ENCODE results near the gene CHAC1. TPM values are rescaled to one million over a fixed set of nuclear protein-coding genes. Genes with fewer than 3 reads are reported as not detected.

CHAC1 gene
- total and polyA plus RNA-seq, 11 donors, result 0.72 to 6.1 (median 2.4) TPM

DNA sequence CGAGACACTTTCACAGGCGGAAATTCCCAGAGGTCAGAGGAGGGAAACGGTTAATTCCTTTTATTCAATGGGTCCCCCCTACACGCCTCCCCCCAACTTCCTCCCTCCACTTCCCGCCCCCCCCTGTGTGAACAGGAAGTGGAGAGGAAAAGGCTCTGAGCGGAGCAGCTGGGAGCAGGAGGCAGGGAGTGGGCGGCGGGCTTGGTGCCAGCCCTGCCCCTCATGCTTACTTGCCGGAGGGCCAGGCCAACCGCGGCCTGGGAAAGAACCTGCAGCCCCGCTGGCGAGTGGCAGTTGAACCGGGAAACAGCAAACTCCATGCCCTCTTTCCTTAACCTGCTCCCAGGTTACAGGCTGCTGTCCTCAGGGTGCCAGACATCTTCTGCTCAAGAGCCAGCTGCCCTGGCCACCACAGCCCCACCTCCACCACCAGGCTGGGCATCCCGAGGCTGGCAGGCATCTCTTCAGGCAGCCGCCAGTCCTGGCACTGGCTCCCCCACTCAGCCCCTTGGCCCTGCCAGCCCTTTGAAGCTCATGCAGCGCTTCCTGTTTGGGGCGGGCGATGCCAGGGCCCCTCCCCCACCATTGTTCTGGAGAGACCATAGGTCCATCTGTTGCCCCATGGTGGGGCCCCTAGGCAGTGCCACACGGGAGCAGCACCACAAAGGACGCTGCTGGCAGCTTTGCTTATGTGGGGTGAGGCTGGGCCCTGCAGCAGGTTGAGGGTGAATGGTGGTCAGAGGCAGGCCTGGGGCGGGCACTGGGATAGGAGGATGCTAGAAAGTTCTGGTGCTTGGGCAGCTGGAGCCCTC lies 46.1 kb upstream of the CHAC1 start:
- ATAC-seq, result peak; percentile 20 to 54 (median 34)

GRCh38 chr15:40908095-40908494 lies 45.2 kb upstream of the CHAC1 start:
- no peak for ATAC-seq
- TF ChIP-seq, protein P1, sequence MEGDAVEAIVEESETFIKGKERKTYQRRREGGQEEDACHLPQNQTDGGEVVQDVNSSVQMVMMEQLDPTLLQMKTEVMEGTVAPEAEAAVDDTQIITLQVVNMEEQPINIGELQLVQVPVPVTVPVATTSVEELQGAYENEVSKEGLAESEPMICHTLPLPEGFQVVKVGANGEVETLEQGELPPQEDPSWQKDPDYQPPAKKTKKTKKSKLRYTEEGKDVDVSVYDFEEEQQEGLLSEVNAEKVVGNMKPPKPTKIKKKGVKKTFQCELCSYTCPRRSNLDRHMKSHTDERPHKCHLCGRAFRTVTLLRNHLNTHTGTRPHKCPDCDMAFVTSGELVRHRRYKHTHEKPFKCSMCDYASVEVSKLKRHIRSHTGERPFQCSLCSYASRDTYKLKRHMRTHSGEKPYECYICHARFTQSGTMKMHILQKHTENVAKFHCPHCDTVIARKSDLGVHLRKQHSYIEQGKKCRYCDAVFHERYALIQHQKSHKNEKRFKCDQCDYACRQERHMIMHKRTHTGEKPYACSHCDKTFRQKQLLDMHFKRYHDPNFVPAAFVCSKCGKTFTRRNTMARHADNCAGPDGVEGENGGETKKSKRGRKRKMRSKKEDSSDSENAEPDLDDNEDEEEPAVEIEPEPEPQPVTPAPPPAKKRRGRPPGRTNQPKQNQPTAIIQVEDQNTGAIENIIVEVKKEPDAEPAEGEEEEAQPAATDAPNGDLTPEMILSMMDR (IDR thresholded peaks at IDR 0.05), result no peak
- no peak for TF ChIP-seq POLR2A (IDR thresholded peaks at IDR 0.05)

More for the DNA sequence above, 46.1 kb upstream of the CHAC1 start:
- peak; percentile 73 to 88 (median 81) for DNase-seq
- no peak for TF ChIP-seq POLR2A (IDR thresholded peaks at IDR 0.05)
- TF ChIP-seq, protein P1 (IDR thresholded peaks at IDR 0.05), result no peak
- peaks cover 0 to 22% (median 15%) of the 10 kb centered on the region in 9 donors for H3K36me3 ChIP-seq
- H3K4me3 ChIP-seq, result peak overlapping the region; percentile 1 to 66 (median 56)
- H3K9me3 ChIP-seq, result no peaks in the 10 kb centered on the region
- no peaks in the 10 kb centered on the region for H3K27me3 ChIP-seq
- H3K4me1 ChIP-seq, result peaks cover 4 to 76% (median 43%) of the 10 kb centered on the region in 12 donors
- peak overlapping the region; percentile 87 to 100 (median 96) for H3K27ac ChIP-seq
- 16 to 25% (median 18%) methylated on average over 15 to 22 of the region's 22 CpGs for WGBS, 4 donors
- intact Hi-C loops (cut with DNase I), result loop anchor here in 8 of 10 donors (1.0 to 10.0 kb wide), 11 partner anchors 22 to 428 kb away; partner anchors contain the start of genes INO80 (in 4 of the 8), DLL4 (in 2 of the 8), NUSAP1 (in 1 of the 8) and OIP5 (in 1 of the 8)

GRCh38 chr15:40909662-40910630 lies 43.3 kb upstream of the CHAC1 start:
- ATAC-seq, result no peak

More at GRCh38 chr15:40908095-40908494, 45.2 kb upstream of the CHAC1 start:
- no peaks in the 10 kb centered on the region for H3K9me3 ChIP-seq
- H3K27ac ChIP-seq, result peak overlapping the region in 10 of 12 donors; percentile 87 to 100 (median 96)
- peaks cover 0 to 13% (median 8%) of the 10 kb centered on the region in 9 donors for H3K36me3 ChIP-seq
- peak overlapping the region in 1 of 12 donors; percentile 66 for H3K4me3 ChIP-seq
- 83 to 90% (median 88%) methylated on average over 7 of the region's 7 CpGs for WGBS, 4 donors
- intact Hi-C loops (cut with DNase I), result loop anchor here in 7 of 10 donors (5.0 to 10.0 kb wide), 5 partner anchors 34 to 427 kb away; partner anchors contain the start of genes INO80 (in 4 of the 7), NUSAP1 (in 1 of the 7) and OIP5 (in 1 of the 7)
- H3K4me1 ChIP-seq, result peaks cover 4 to 67% (median 43%) of the 10 kb centered on the region in 12 donors
- peak in 2 of 5 donors; percentile 16 to 29 for DNase-seq
- H3K27me3 ChIP-seq, result no peaks in the 10 kb centered on the region

More at GRCh38 chr15:40909662-40910630, 43.3 kb upstream of the CHAC1 start:
- peak overlapping the region in 4 of 12 donors; percentile 7 to 100 (median 32) for H3K27ac ChIP-seq
- TF ChIP-seq, protein P1 (IDR thresholded peaks at IDR 0.05), result no peak
- no peak for TF ChIP-seq POLR2A (IDR thresholded peaks at IDR 0.05)
- WGBS, 4 donors, result 62 to 73% (median 70%) methylated on average over 14 to 17 of the region's 17 CpGs
- H3K4me1 ChIP-seq, result peaks cover 4 to 59% (median 33%) of the 10 kb centered on the region in 12 donors
- no peaks in the 10 kb centered on the region for H3K9me3 ChIP-seq
- peaks cover 0 to under 1% (median 0%) of the 10 kb centered on the region in 9 donors for H3K36me3 ChIP-seq
- DNase-seq, result peak in 1 of 5 donors; percentile 63
- no peak overlapping the region for H3K4me3 ChIP-seq
- intact Hi-C loops (cut with DNase I), result loop anchor here in 7 of 10 donors (5.0 to 10.0 kb wide), 5 partner anchors 32 to 425 kb away; partner anchors contain the start of genes INO80 (in 4 of the 7), NUSAP1 (in 1 of the 7) and OIP5 (in 1 of the 7)
- H3K27me3 ChIP-seq, result no peaks in the 10 kb centered on the region
